IMR-90 (cell line): ENCODE measurements around the gene SMYD4. TPM values are rescaled to one million over a fixed set of nuclear protein-coding genes. Genes with fewer than 3 reads are reported as not detected.

Experiments used
- ATAC-seq: fragments of 200-7000 bp; cut with Tn5 transposase; 2 replicates; pipeline ENCODE4 v1.9.1; 2020; ENCODE audit warnings: low read depth, mild to moderate bottlenecking, moderate library complexity
- BruUV-seq: library from RNA; stranded (reverse); fragments of 400-500 nt; replicated peaks from 2 replicates; lab custom pipeline; 2021; lab: Mats Ljungman, UMichigan
- CTCF ChIA-PET: fragments of 300-600 bp; formaldehyde crosslinking; extraction: SDS; loops from one replicate; lab custom pipeline; 2021; ENCODE audit warnings: antibody characterized with exemption; lab: Yijun Ruan, JAX
- POLR2A ChIA-PET: fragments of 300-600 bp; sonication (Branson Sonifier 250); formaldehyde crosslinking; loops from one replicate; lab custom pipeline; 2022; ENCODE audit warnings: antibody characterized with exemption; ENCODE audit not compliant: unreplicated experiment; lab: Charles Lee
- DNase-seq: peaks from one replicate; pipeline ENCODE4 v3.0.0; 2013
- H2AFZ ChIP-seq: replicated peaks from 2 replicates; pipeline ENCODE3; 2013; ENCODE audit warnings: low read length, mild to moderate bottlenecking; ENCODE audit not compliant: poor library complexity
- H2AK5ac ChIP-seq: 2 replicates; pipeline ENCODE4 v1.6.1; 2013; ENCODE audit warnings: low read depth, low read length, inconsistent platforms
- H2AK9ac ChIP-seq: replicated peaks from 2 replicates; pipeline ENCODE3; 2013; ENCODE audit warnings: mild to moderate bottlenecking, low read depth, low read length, moderate library complexity; ENCODE audit not compliant: poor library complexity
- H2BK120ac ChIP-seq: 2 replicates; pipeline ENCODE4 v1.6.1; 2013; ENCODE audit warnings: low read depth, low read length, inconsistent platforms
- H2BK15ac ChIP-seq: 3 replicates; pipeline ENCODE4 v1.6.1; 2013; ENCODE audit warnings: low read depth, low read length, inconsistent platforms
- H2BK20ac ChIP-seq: 2 replicates; pipeline ENCODE4 v1.6.1; 2013; ENCODE audit warnings: low read depth, mild to moderate bottlenecking, inconsistent platforms, low read length, moderate library complexity
- H2BK5ac ChIP-seq: 2 replicates; pipeline ENCODE4 v1.6.1; 2013; ENCODE audit warnings: mild to moderate bottlenecking, low read depth, low read length, inconsistent platforms; ENCODE audit not compliant: poor library complexity, severe bottlenecking
- H3K14ac ChIP-seq: replicated peaks from 2 replicates; pipeline ENCODE4 v1.6.1; 2013; ENCODE audit warnings: low read depth, low read length, inconsistent platforms
- H3K18ac ChIP-seq: 2 replicates; pipeline ENCODE4 v1.6.1; 2013; ENCODE audit warnings: low read depth, low read length, control low read depth
- H3K23ac ChIP-seq: 2 replicates; pipeline ENCODE4 v1.6.1; 2013; ENCODE audit warnings: low read depth, low read length, inconsistent platforms
- H3K27ac ChIP-seq: 2 replicates; pipeline ENCODE4 v1.5.1; 2013; ENCODE audit warnings: mild to moderate bottlenecking, control low read depth, low read length; ENCODE audit not compliant: insufficient read depth
- H3K27me3 ChIP-seq: 2 replicates; pipeline ENCODE4 v1.6.1; 2013; ENCODE audit warnings: low read length; ENCODE audit not compliant: control insufficient read depth, insufficient read depth
- H3K36me3 ChIP-seq: 2 replicates; pipeline ENCODE4 v1.6.1; 2013; ENCODE audit warnings: low read length, mixed read lengths; ENCODE audit not compliant: control insufficient read depth, insufficient read depth
- H3K4ac ChIP-seq: 2 replicates; pipeline ENCODE4 v1.6.1; 2013; ENCODE audit warnings: low read depth, low read length, inconsistent platforms
- H3K4me1 ChIP-seq: 2 replicates; pipeline ENCODE4 v1.6.1; 2013; ENCODE audit warnings: low read length, mixed read lengths; ENCODE audit not compliant: control insufficient read depth, insufficient read depth
- H3K4me2 ChIP-seq: 2 replicates; pipeline ENCODE4 v1.6.1; 2013; ENCODE audit warnings: low read depth, mild to moderate bottlenecking, control low read depth, low read length, moderate library complexity
- H3K4me3 ChIP-seq: 2 replicates; pipeline ENCODE4 v1.5.1; 2013; ENCODE audit warnings: low read depth, mild to moderate bottlenecking, control low read depth, low read length, moderate library complexity; ENCODE audit not compliant: insufficient read depth
- H3K56ac ChIP-seq: 2 replicates; pipeline ENCODE4 v1.6.1; 2013; ENCODE audit warnings: low read length, inconsistent platforms; ENCODE audit not compliant: insufficient read depth; ENCODE audit errors: extremely low read depth
- H3K79me1 ChIP-seq, 2 experiments: 2 replicates each; pipeline ENCODE4 v1.6.1; 2013; ENCODE audit warnings: low read length in 2 of 2, inconsistent platforms in 1 of 2, low read depth in 1 of 2
- H3K9ac ChIP-seq: 2 replicates; pipeline ENCODE4 v1.6.1; 2013; ENCODE audit warnings: low read depth, low read length, control low read depth
- H3K9me1 ChIP-seq: 2 replicates; pipeline ENCODE4 v1.6.1; 2013; ENCODE audit warnings: low read length, inconsistent platforms; ENCODE audit not compliant: insufficient read depth
- H3K9me3 ChIP-seq: 2 replicates; pipeline ENCODE4 v1.6.1; 2013; ENCODE audit warnings: low read length; ENCODE audit not compliant: control insufficient read depth, insufficient read depth
- H4K20me1 ChIP-seq: 2 replicates; pipeline ENCODE4 v1.6.1; 2013; ENCODE audit warnings: low read length, inconsistent platforms; ENCODE audit not compliant: insufficient read depth
- H4K5ac ChIP-seq: 2 replicates; pipeline ENCODE4 v1.6.1; 2013; ENCODE audit warnings: mild to moderate bottlenecking, low read depth, low read length, control low read depth
- H4K8ac ChIP-seq, 2 experiments: 2 replicates each; pipeline ENCODE4 v1.6.1; 2013; ENCODE audit warnings: low read depth in 2 of 2, low read length in 2 of 2, control low read depth in 1 of 2, inconsistent platforms in 1 of 2
- H4K91ac ChIP-seq: 2 replicates; pipeline ENCODE4 v1.6.1; 2013; ENCODE audit warnings: low read depth, low read length, inconsistent platforms; ENCODE audit not compliant: insufficient read depth
- BHLHE40 ChIP-seq: fragments of 150-350 bp; IDR thresholded peaks from 2 replicates; pipeline ENCODE4 v1.6.1; 2016; ENCODE audit warnings: mild to moderate bottlenecking, low read depth, low read length
- CEBPB ChIP-seq: IDR thresholded peaks from 2 replicates; pipeline ENCODE4 v1.6.1; 2012; ENCODE audit warnings: low read depth, low read length, improper control_type of control experiment
- CHD1 ChIP-seq: IDR thresholded peaks from 2 replicates; pipeline ENCODE4 v1.6.1; 2012; ENCODE audit warnings: low read depth, low read length, improper control_type of control experiment
- MAZ ChIP-seq: IDR thresholded peaks from 2 replicates; pipeline ENCODE4 v1.6.1; 2012; ENCODE audit warnings: low read depth, mild to moderate bottlenecking, low read length, improper control_type of control experiment, moderate library complexity, borderline replicate concordance
- MXI1 ChIP-seq: IDR thresholded peaks from 2 replicates; pipeline ENCODE4 v1.6.1; 2012; ENCODE audit warnings: low read depth, mild to moderate bottlenecking, low read length, moderate library complexity, borderline replicate concordance
- NFE2L2 ChIP-seq: fragments of 150-350 bp; IDR thresholded peaks from 2 replicates; pipeline ENCODE4 v1.6.1; 2016; ENCODE audit warnings: low read depth, mild to moderate bottlenecking, low read length
- POLR2A ChIP-seq: IDR thresholded peaks from 2 replicates; pipeline ENCODE4 v1.6.1; 2012; ENCODE audit warnings: mild to moderate bottlenecking, low read depth, low read length
- RAD21 ChIP-seq: IDR thresholded peaks from 2 replicates; pipeline ENCODE4 v1.6.1; 2012; ENCODE audit warnings: low read length, improper control_type of control experiment
- RCOR1 ChIP-seq: IDR thresholded peaks from 2 replicates; pipeline ENCODE4 v1.6.1; 2012; ENCODE audit warnings: mild to moderate bottlenecking, low read length, improper control_type of control experiment; ENCODE audit not compliant: insufficient replicate concordance
- RFX5 ChIP-seq: IDR thresholded peaks from 2 replicates; pipeline ENCODE4 v1.8.0; 2012; ENCODE audit warnings: low read depth, mild to moderate bottlenecking, low read length, moderate library complexity
- SMC3 ChIP-seq: fragments of 150-350 bp; IDR thresholded peaks from 2 replicates; pipeline ENCODE4 v1.6.1; 2016; ENCODE audit warnings: low read depth, mild to moderate bottlenecking, antibody characterized with exemption, low read length, moderate library complexity
- USF2 ChIP-seq: fragments of 150-350 bp; IDR thresholded peaks from 2 replicates; pipeline ENCODE4 v1.6.1; 2017; ENCODE audit warnings: mild to moderate bottlenecking, antibody characterized with exemption, low read length, low read depth
- WGBS, 2 experiments: methylation state at CpG; one replicate each; pipeline versions ENCODE4 v1.1.5 to v1.1.7; 2013; ENCODE audit warnings: missing lambda C conversion rate in 2 of 2; ENCODE audit not compliant: insufficient read length in 1 of 2; ENCODE audit errors: extremely low coverage in 2 of 2; 5-methylcytosine and 5-hydroxymethylcytosine counted together
- dilution Hi-C: fragments of 300-500 bp; cut with HindIII; formaldehyde crosslinking; loops from one replicate; pipeline ENCODE4 v1.14.3; 2018; ENCODE audit warnings: low sequenced_read_pairs; ENCODE audit not compliant: unreplicated experiment
- in situ Hi-C: fragments of 300-500 bp; cut with MboI; formaldehyde crosslinking; loops from 3 replicates; pipeline ENCODE4 v1.14.3; 2019; ENCODE audit warnings: low sequenced_read_pairs, inconsistent platforms, mixed read lengths
- intact Hi-C: fragments of 100-400 bp; cut with micrococcal nuclease; formaldehyde crosslinking; loops from 2 replicates; pipeline ENCODE4 v1.10.0; 2022
- polyA plus RNA-seq, 3 experiments: library from polyadenylated mRNA; depleted of rRNA; stranded (reverse); fragments of >200 nt; gene quantifications; 2 replicates each; pipeline ENCODE4 v1.2.3, GENCODE V29; 2012; ENCODE audit warnings: low replicate concordance in 1 of 3
- total RNA-seq: library from RNA; depleted of rRNA; stranded (reverse); fragments of >200 nt; gene quantifications from 2 replicates; pipeline ENCODE4 v1.2.3, GENCODE V29; 2012

SMYD4 gene
- total and polyA plus RNA-seq, 2 of the 4 experiments (the other 2 are of a cell fraction): 5.3 to 7.2 TPM

DNA sequence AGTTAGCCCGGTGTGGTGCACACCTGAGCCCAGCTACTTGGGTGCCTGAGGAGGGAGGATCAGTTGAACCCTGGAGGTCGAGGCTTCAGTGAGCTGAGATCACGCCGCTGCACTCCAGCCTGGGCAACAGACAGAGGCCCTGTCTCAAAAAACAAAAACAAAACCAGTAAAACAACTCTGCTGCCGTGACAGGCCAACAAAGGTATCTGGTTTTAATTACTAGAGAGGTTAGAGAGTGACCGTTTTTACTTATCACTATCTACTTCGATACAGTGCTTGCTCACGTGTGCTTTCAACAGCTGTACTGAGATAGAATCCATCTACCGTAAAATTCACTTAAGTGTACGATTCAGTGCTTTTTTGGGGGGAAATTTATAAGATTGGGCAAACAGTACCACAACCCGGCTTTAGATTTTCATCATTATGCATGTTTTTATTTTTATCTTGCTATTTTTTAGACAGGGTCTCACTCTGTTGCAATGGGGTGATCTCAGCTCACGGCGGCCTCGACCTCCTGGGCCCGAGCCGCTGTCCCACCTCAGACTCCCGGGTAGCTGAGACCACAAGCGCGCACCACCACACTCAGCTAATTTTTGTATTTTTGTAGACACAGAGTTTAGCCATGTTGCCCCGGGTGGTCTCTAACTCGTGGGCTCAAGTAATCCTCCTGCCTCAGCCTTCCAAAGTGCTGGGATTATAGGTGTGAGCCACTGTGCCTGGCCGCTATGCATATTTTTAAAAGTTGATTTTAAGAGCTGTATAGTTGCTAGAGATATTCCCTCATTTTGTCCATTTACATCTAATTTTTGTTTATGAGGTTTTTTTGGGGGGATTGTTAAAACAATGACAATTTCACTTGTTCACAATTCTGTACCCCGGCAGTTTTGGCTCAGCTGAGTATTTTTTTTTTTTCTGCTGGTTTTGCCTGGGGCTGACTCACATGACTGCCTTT is 36.9 kb downstream of the SMYD4 start:
- H3K79me1 ChIP-seq: peaks cover 8 to 16% of the 10 kb centered on the region in 2 experiments
- H4K8ac ChIP-seq: no peak overlapping the region
- in situ Hi-C loops (no loop called here), intact Hi-C loops (no loop called here), dilution Hi-C loops (no loop called here)
- H3K4me2 ChIP-seq: no peak overlapping the region
- H3K56ac ChIP-seq: no peak overlapping the region
- no peak overlapping the region for H4K91ac ChIP-seq
- H3K9me3 ChIP-seq: no peaks in the 10 kb centered on the region
- ChIA-PET POLR2A (interaction anchor here (0.6 kb wide), 1 partner anchor 422 kb away, joined by 5 read pairs; no protein-coding TSS in a partner anchor), CTCF (no interaction called here)
- no peak overlapping the region for H3K18ac ChIP-seq
- H2AK5ac ChIP-seq: no peak overlapping the region
- no peak for ATAC-seq
- no peak for DNase-seq
- H2BK20ac ChIP-seq: no peak overlapping the region
- H3K23ac ChIP-seq: no peak overlapping the region
- H4K20me1 ChIP-seq: no peaks in the 10 kb centered on the region
- TF ChIP-seq CEBPB: no peak
- TF ChIP-seq RAD21: no peak
- TF ChIP-seq POLR2A: no peak
- TF ChIP-seq MXI1: no peak
- no peak for TF ChIP-seq SMC3
- TF ChIP-seq BHLHE40: no peak
- TF ChIP-seq USF2: no peak
- TF ChIP-seq MAZ: no peak
- TF ChIP-seq NFE2L2: no peak
- no peak for TF ChIP-seq RCOR1
- TF ChIP-seq CHD1: no peak
- no peak for TF ChIP-seq RFX5
- no peak overlapping the region for H3K4ac ChIP-seq
- H3K27me3 ChIP-seq: no peaks in the 10 kb centered on the region
- BruUV-seq: no TSS peak
- no peak overlapping the region for H2AFZ ChIP-seq
- no peak overlapping the region for H4K5ac ChIP-seq
- no peak overlapping the region for H3K14ac ChIP-seq
- H3K9ac ChIP-seq: no peak overlapping the region
- 0 out of 2 replicates have a peak, but pooled peaks cover 4% of the 10 kb centered on the region for H3K4me1 ChIP-seq
- H3K9me1 ChIP-seq: no peaks in the 10 kb centered on the region
- no peak overlapping the region for H3K27ac ChIP-seq
- H2AK9ac ChIP-seq: no peak overlapping the region
- H2BK15ac ChIP-seq: no peak overlapping the region
- no peak overlapping the region for H2BK5ac ChIP-seq
- H3K4me3 ChIP-seq: no peak overlapping the region
- H3K36me3 ChIP-seq: peaks cover 7% of the 10 kb centered on the region
- H2BK120ac ChIP-seq: no peak overlapping the region
- WGBS, 2 experiments: 86% methylated on average over 4 of the region's 23 CpGs; no CpG with 5 or more reads in 1 of the 2 experiments
